Activated CD4-positive, alpha-beta T cell treated with anti-CD3 and anti-CD28 coated beads, Interleukin-2, amount 10 ng/mL, durations not matched to agents 24 days and 14 days (primary cell): ENCODE results near the gene ZSCAN10. TPM values are rescaled to one million over a fixed set of nuclear protein-coding genes. Genes with fewer than 3 reads are reported as not detected.
"Not testable (repeated sequence)": the region's sequence is repeated elsewhere in the genome, so short reads cannot be mapped to it uniquely, and the experiment has no call there.

Experiments used
- DNase-seq: peaks from one replicate; pipeline ENCODE4 v3.0.0; 2022
- H3K27ac Mint-ChIP-seq: one replicate; pipeline ENCODE4 v1.8.0; 2022; ENCODE audit warnings: mild to moderate bottlenecking, mixed read lengths
- H3K27me3 Mint-ChIP-seq: one replicate; pipeline ENCODE4 v1.8.0; 2022; ENCODE audit warnings: mixed read lengths
- H3K36me3 Mint-ChIP-seq: one replicate; pipeline ENCODE4 v1.8.0; 2022; ENCODE audit warnings: low read depth, mild to moderate bottlenecking, mixed read lengths
- H3K4me1 Mint-ChIP-seq: one replicate; pipeline ENCODE4 v1.8.0; 2021; ENCODE audit warnings: mixed read lengths
- H3K4me3 Mint-ChIP-seq: one replicate; pipeline ENCODE4 v1.8.0; 2022; ENCODE audit warnings: mild to moderate bottlenecking, moderate library complexity, mixed read lengths
- H3K9me3 Mint-ChIP-seq: one replicate; pipeline ENCODE4 v1.8.0; 2021; ENCODE audit warnings: mixed read lengths
- intact Hi-C: fragments of 100-400 bp; cut with micrococcal nuclease; formaldehyde crosslinking; loops from one replicate; pipeline ENCODE4 v1.15.1; 2023
- total RNA-seq: library from RNA; stranded (reverse); gene quantifications from 2 replicates; pipeline ENCODE4 v1.2.3, GENCODE V29; 2022

Gene ZSCAN10
- total RNA-seq, 1 donor from 2014 or later, result not detected

DNA sequence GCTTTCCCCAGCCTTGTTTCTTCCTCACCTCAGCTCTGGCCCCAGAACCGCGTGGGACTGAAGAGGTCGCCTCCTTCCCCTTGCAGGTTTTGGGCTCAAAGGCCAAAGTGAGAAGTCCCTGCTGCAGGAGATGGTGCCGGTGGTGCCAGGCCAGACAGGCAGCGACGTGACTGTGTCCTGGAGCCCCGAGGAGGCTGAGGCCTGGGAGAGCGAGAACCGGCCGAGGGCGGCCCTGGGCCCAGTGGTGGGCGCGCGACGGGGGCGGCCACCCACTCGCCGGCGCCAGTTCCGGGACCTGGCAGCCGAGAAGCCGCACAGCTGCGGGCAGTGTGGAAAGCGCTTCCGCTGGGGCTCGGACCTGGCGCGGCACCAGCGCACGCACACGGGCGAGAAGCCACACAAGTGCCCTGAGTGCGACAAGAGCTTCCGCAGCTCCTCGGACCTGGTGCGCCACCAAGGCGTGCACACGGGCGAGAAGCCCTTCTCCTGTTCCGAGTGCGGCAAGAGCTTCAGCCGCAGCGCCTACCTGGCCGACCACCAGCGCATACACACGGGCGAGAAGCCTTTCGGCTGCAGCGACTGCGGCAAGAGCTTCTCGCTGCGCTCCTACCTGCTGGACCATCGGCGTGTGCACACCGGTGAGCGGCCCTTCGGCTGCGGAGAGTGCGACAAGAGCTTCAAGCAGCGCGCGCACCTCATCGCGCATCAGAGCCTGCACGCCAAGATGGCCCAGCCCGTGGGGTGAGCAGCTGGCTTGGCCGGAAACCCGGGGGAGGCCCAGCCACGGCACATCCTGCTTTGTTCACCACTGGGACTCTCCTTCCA lies 41.7 kb upstream of the ZSCAN10 start:
- H3K36me3 Mint-ChIP-seq, result peaks cover 18% of the 10 kb centered on the region
- H3K27ac Mint-ChIP-seq, result no peak overlapping the region
- no peak overlapping the region for H3K4me3 Mint-ChIP-seq
- H3K4me1 Mint-ChIP-seq, result peaks cover 7% of the 10 kb centered on the region
- no peaks in the 10 kb centered on the region for H3K27me3 Mint-ChIP-seq
- intact Hi-C loops, result no loop called here
- no peak for DNase-seq
- no peaks in the 10 kb centered on the region for H3K9me3 Mint-ChIP-seq

DNA sequence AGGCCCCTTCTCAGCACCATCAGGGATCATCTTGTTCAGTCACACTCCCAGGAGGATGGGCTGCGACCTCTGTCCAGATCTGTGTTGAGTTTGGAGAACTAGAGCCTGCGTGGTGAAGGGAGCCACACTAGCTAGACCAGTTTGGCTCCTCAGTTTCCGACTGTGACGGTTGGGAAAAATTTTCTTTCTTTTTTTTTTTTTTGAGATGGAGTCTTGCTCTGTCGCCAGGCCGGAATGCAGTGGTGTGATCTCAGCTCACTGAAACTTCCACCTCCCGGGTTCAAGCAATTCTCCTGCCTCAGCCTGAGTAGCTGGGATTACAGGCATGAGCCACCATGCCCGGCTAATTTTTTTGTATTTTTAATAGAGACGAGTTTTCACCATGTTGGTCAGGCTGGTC lies 40.5 kb upstream of the ZSCAN10 start:
- DNase-seq, H3K4me3 Mint-ChIP-seq, H3K27me3 Mint-ChIP-seq, H3K9me3 Mint-ChIP-seq, intact Hi-C loops, H3K27ac Mint-ChIP-seq: not testable (repeated sequence)
- H3K36me3 Mint-ChIP-seq, result peaks cover 20% of the 10 kb centered on the region
- H3K4me1 Mint-ChIP-seq, result peaks cover 12% of the 10 kb centered on the region

DNA sequence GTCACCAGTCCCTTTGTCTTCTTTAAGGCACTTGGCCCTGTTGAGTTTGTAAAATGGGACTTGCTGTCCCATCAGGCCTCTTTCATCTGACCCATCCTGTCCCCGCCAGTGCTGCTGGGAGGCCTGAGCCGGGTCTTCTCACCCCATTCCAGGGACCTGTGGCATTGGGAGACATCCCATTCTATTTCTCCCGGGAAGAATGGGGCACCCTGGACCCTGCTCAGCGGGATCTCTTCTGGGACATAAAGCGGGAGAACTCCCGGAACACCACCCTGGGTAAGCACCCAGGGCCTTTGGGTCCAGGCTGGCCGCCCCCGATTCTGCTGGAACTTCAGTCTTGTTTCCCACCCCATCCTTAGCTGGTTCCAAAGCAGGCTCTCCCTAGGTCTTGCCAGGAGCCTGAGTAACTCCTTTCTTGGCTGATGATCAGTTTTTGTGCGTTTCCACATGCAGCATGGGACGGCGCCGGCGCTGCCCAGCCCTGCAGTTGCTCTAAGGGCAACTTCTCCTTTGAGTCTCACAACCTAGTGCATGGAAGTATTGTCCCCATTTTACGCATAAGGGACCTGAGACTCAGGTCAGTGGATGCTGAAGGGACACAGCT lies 39.8 kb upstream of the ZSCAN10 start:
- intact Hi-C loops, result no loop called here

DNA sequence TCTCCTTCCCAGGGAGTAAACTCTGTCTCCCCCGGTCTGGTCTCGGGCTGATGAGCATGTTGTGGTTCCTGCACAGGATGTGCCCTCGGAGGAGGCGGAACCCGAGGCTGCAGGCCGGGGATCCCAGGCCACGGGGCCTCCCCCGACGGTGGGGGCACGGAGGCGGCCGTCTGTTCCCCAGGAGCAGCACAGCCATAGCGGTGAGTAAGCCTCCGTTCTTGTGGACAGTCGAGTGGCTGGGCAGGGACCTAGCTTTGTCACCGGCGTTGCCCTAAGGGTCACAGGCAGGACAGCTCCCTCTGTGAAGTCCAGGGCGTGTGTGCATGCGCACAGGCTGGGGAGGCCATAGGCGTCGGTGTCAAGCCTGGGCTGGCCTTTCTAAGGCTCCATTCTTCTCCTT lies 39.2 kb upstream of the ZSCAN10 start:
- Mint-ChIP-seq H3K36me3 (peaks cover 23% of the 10 kb centered on the region), H3K4me1 (peaks cover 17% of the 10 kb centered on the region), H3K4me3 (no peak overlapping the region), H3K9me3 (no peaks in the 10 kb centered on the region), H3K27me3 (no peaks in the 10 kb centered on the region), H3K27ac (no peak overlapping the region)
- no peak for DNase-seq
- intact Hi-C loops, result no loop called here

More for the DNA sequence above, 39.8 kb upstream of the ZSCAN10 start:
- no peaks in the 10 kb centered on the region for H3K9me3 Mint-ChIP-seq
- H3K4me1 Mint-ChIP-seq, result peaks cover 14% of the 10 kb centered on the region
- H3K27me3 Mint-ChIP-seq, result no peaks in the 10 kb centered on the region
- DNase-seq, result no peak
- no peak overlapping the region for H3K4me3 Mint-ChIP-seq
- peaks cover 22% of the 10 kb centered on the region for H3K36me3 Mint-ChIP-seq
- no peak overlapping the region for H3K27ac Mint-ChIP-seq

DNA sequence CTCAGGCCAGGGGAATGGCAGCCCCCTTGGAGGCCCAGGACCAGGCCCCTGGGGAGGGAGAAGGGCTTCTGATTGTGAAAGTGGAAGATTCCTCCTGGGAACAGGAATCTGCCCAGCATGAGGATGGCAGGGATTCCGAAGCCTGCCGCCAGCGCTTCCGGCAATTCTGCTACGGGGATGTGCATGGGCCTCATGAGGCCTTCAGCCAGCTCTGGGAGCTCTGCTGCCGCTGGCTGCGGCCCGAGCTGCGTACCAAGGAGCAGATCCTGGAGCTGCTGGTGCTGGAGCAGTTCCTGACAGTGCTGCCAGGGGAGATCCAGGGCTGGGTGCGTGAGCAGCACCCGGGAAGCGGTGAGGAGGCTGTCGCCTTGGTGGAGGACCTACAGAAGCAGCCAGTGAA lies 38.2 kb upstream of the ZSCAN10 start:
- intact Hi-C loops, result no loop called here
- H3K4me3 Mint-ChIP-seq, result no peak overlapping the region
- peaks cover 22% of the 10 kb centered on the region for H3K36me3 Mint-ChIP-seq
- no peak overlapping the region for H3K27ac Mint-ChIP-seq
- peaks cover 19% of the 10 kb centered on the region for H3K4me1 Mint-ChIP-seq
- H3K27me3 Mint-ChIP-seq, result no peaks in the 10 kb centered on the region
- H3K9me3 Mint-ChIP-seq, result no peaks in the 10 kb centered on the region
- DNase-seq, result no peak

DNA sequence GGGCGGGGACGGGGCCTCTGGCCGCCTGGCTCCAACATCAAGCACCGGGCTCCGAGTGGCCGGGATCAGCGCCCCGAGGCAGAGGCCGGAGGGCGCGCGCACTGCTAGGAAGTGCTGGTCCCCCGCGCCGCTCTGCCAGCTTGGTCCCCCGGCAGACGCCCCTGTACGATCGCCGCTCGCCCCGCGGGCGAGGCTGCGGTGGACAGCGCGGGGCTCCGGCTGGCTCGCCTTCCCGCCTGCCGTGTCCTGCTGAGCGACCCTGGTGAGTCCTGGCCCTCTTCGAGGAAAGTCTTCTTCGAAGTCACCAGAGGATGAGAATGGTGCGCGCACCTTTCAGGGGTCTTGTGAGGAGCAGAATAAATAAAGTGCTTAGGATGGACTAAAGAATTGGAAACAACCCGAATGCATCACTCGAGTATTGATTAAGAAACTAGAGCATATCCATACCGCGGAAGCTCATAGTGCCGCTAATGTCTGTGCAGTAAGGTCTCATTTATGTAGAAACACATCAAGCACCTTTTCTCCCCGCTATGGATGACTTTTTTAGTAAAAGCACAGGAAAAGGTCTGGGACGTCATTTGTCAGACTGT lies 36.1 kb upstream of the ZSCAN10 start:
- Mint-ChIP-seq H3K27me3 (no peaks in the 10 kb centered on the region), H3K4me1 (peaks cover 25% of the 10 kb centered on the region), H3K9me3 (no peaks in the 10 kb centered on the region), H3K27ac (peak overlapping the region; percentile 94), H3K4me3 (peak overlapping the region; percentile 99), H3K36me3 (peaks cover 23% of the 10 kb centered on the region)
- DNase-seq, result no peak
- intact Hi-C loops, result no loop called here

DNA sequence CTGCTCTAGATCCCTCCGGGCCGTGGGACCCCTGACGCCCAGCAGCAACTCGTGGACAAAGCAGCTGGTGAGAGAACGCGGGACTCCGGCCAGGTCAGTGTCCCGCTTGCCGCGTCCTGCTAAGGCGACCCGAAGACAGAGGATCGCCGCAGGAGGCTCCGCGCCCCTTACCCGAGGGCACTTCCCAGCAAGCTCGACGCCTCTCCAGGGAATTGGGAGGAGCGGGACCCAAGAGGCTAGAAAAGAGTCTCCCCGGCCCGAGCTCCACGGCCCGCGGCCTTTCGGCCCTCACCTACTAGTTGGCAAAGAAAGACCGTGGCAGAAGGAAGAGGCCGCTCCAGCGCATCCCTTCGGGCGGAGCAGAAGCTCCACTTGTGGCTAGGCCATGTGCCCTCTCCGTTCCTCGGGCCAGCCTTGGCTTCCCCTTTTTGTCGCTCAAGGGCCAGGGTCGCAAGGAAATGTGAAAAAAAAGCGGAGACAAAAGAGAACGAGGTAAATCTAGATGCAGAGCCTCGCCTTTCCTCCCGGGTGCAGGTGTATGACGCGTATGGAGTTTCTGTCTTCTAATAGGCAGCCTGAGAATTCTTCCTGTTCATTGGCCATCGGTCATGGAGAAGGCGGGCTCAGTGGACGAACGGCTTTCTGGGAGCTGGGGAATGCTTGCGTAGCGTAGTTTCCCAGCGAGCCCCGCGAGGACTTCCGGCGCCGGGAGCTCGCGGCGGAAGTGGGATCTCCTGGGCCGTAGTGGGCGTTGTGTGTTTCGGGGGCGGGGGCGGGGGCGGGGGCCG lies 35.4 kb upstream of the ZSCAN10 start, which contains the start of gene ZNF213:
Gene ZNF213, plus strand, starts transcription at position 692 of the 788 bp plus-strand sequence. CDS start 2,252 bp downstream, outside the sequence.
- H3K4me1 Mint-ChIP-seq, result peaks cover 29% of the 10 kb centered on the region
- no peaks in the 10 kb centered on the region for H3K9me3 Mint-ChIP-seq
- DNase-seq, result peak; percentile 98
- H3K36me3 Mint-ChIP-seq, result peaks cover 25% of the 10 kb centered on the region
- peak within 1 kb of the TSS; percentile 99 for H3K4me3 Mint-ChIP-seq
- H3K27me3 Mint-ChIP-seq, result no peaks in the 10 kb centered on the region
- peak within 1 kb of the TSS; percentile 97 for H3K27ac Mint-ChIP-seq
- intact Hi-C loops, result loop anchor here (1.0 to 5.0 kb wide), 3 partner anchors 10 to 368 kb away; partner anchors contain the start of gene CLUAP1

DNA sequence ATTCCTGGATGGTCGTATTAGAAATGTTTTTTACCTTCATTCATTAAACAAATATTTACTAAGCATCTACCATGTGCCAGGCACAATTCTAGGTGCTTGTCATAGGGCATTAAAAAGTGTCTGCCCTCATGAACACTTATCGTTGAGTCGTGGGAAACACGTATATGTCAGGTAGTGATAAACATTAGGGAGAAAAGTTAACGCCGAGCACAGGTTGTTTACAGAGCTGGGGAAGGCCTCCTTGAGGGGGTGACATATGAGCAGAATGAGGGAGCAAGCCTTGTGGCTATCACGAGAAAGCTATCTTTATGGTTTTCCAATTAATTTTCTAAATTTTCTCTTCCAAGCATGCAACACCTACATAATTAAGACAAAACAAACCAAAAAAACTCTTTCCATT lies 34.8 kb upstream of the ZSCAN10 start:
- no peak for DNase-seq
- Mint-ChIP-seq H3K27me3 (no peaks in the 10 kb centered on the region), H3K4me3 (peak overlapping the region; percentile 99), H3K27ac (peak overlapping the region; percentile 97), H3K36me3 (peaks cover 23% of the 10 kb centered on the region), H3K4me1 (peaks cover 33% of the 10 kb centered on the region), H3K9me3 (no peaks in the 10 kb centered on the region)
- intact Hi-C loops, result loop anchor here (1.0 to 5.0 kb wide), 3 partner anchors 10 to 368 kb away; partner anchors contain the start of gene CLUAP1

DNA sequence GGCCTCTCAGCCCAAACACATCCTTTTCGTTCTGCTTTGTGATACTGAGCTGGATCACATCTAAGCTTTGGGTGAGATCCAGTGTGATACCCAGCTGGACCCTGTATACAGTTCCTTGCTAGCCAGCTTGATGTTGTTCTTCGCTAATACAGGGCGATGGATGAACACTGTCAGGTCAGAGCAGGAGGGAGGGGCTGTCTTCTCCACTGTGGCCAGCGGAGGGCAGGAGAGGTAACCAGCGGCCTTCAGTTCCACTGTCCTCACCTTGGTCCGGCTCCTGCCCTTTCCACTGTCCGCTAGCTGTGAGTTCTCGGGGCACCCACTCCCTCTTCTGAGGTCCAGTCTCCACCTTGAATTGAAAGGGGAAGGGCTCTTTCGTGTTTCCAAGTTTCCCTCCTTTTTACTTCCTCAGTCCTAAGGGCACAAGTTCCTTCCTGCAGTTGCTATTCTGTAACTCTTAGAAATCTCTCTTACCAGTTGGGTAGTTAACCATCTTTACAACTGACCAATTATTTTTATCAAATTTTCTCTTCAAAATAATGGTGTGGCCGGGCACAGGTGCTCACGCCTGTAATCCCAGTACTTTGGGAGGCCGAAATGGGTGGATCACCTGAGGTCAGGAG lies 32.8 kb upstream of the ZSCAN10 start:
- Mint-ChIP-seq H3K9me3 (no peaks in the 10 kb centered on the region), H3K36me3 (peaks cover 25% of the 10 kb centered on the region), H3K4me1 (peaks cover 41% of the 10 kb centered on the region), H3K4me3 (peak overlapping the region; percentile 32), H3K27me3 (no peaks in the 10 kb centered on the region), H3K27ac (peak overlapping the region; percentile 41)
- intact Hi-C loops, result loop anchor here (1.0 to 5.0 kb wide), 2 partner anchors 34 to 370 kb away; partner anchors contain the start of gene CLUAP1
- DNase-seq, result peak; percentile 86

DNA sequence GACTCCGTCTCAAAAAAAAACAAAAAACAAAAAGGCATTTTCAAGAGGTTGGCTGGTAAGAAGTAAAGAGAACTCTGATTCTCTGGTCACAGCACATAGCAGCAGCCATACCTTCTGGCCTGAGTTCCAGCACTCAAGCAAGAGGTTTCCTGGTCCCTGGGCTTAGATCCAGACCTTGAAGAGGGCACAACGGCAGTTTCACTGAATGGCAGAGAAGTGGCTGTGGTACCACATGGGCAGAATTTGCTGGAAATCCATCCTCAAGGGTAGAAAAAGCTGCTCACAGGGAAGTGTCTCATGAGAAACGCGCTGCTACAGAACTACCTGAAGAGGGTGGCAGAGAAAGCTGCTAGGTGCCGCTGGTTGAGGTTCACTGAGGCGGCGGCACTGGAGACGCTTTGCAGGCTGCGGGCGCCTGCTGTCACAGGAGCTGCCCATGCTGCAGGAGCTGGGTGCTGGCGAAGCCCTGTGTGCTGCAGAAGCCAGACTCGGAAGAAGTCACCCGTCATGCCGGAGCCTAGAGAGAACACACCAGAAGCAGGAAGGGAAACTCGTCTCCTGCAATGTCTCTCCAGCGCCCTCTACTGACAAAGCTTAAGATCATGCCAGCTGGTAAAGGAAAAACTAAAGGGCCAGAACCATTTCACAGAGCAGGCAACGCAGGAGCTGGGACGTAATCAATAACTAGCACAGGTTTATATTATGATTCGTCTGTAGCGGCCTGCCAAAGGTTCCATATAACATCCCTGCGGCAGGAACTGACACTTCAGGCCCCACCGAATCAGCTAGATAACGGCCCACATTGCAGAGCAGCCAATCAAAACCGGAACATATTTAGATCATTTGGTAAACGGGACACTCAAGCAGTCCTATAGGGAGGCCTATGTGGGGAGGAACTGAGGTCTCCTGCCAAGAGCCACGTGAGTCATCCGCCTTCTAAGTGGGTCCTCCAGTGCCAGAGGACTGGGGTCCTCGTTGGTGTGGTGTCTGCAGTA lies 30.3 kb upstream of the ZSCAN10 start:
- intact Hi-C loops, result loop anchor here (1.0 to 5.0 kb wide), 4 partner anchors 29 to 373 kb away; partner anchors contain the start of gene CLUAP1
- peak; percentile 95 for DNase-seq
- peak overlapping the region; percentile 87 for H3K27ac Mint-ChIP-seq
- H3K36me3 Mint-ChIP-seq, result peaks cover 30% of the 10 kb centered on the region
- H3K27me3 Mint-ChIP-seq, result no peaks in the 10 kb centered on the region
- H3K4me3 Mint-ChIP-seq, result peak overlapping the region; percentile 93
- peaks cover 48% of the 10 kb centered on the region for H3K4me1 Mint-ChIP-seq
- H3K9me3 Mint-ChIP-seq, result no peaks in the 10 kb centered on the region

DNA sequence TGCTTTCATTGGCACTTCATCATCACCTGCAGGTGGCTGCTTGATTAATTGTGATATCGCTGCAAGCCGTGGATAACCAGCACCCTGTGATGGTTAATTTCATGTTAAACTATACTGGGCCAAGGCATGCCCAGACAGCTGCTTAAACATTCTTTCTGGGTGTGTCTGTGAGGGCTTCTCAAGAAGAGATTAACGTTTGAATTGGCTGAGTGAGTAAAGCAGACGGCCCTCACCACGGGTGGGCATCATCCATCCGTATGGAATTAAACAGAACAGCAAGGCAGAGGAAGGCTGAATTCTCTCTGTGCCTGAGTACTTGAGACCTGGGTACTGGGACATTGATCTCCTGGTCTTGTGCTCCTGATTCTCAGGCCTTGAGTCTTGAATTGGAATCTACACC lies 28.7 kb upstream of the ZSCAN10 start:
- H3K27ac Mint-ChIP-seq, result no peak overlapping the region
- H3K9me3 Mint-ChIP-seq, result no peaks in the 10 kb centered on the region
- peaks cover 48% of the 10 kb centered on the region for H3K4me1 Mint-ChIP-seq
- intact Hi-C loops, result no loop called here
- peak overlapping the region; percentile 57 for H3K4me3 Mint-ChIP-seq
- no peaks in the 10 kb centered on the region for H3K27me3 Mint-ChIP-seq
- H3K36me3 Mint-ChIP-seq, result peaks cover 24% of the 10 kb centered on the region
- no peak for DNase-seq
